H9 (cell line): ENCODE measurements around the gene SPRED2. TPM values are rescaled to one million over a fixed set of nuclear protein-coding genes. Genes with fewer than 3 reads are reported as not detected.

Source experiments
- DNase-seq: peaks from one replicate; pipeline ENCODE4 v3.0.0-alpha.2; 2017
- H2AFZ ChIP-seq: one replicate; pipeline ENCODE4 v1.6.1; 2013; ENCODE audit warnings: mild to moderate bottlenecking, low read length, control low read depth, moderate library complexity
- H2AK5ac ChIP-seq: 2 replicates; pipeline ENCODE4 v1.6.1; 2013; ENCODE audit warnings: low read length, control low read depth, mixed read lengths; ENCODE audit not compliant: insufficient read length
- H2BK120ac ChIP-seq: one replicate; pipeline ENCODE4 v1.6.1; 2013; ENCODE audit warnings: low read depth, mild to moderate bottlenecking, low read length, control low read depth, inconsistent platforms; ENCODE audit not compliant: poor library complexity, severe bottlenecking
- H2BK12ac ChIP-seq: 2 replicates; pipeline ENCODE4 v1.6.1; 2013; ENCODE audit warnings: low read length, control low read depth, mixed read lengths, low read depth; ENCODE audit not compliant: insufficient read length
- H2BK15ac ChIP-seq: 2 replicates; pipeline ENCODE4 v1.6.1; 2013; ENCODE audit warnings: low read depth, low read length, control low read depth
- H2BK20ac ChIP-seq: one replicate; pipeline ENCODE4 v1.6.1; 2013; ENCODE audit warnings: low read depth, mild to moderate bottlenecking, low read length, control low read depth, inconsistent platforms; ENCODE audit not compliant: poor library complexity, severe bottlenecking
- H2BK5ac ChIP-seq: 2 replicates; pipeline ENCODE4 v1.6.1; 2013; ENCODE audit warnings: low read length, control low read depth, mixed read lengths; ENCODE audit not compliant: insufficient read length
- H3K14ac ChIP-seq: 2 replicates; pipeline ENCODE4 v1.6.1; 2013; ENCODE audit warnings: low read length, control low read depth; ENCODE audit not compliant: insufficient read depth
- H3K18ac ChIP-seq: 2 replicates; pipeline ENCODE4 v1.6.1; 2013; ENCODE audit warnings: low read depth, mild to moderate bottlenecking, mixed read lengths, low read length, control low read depth; ENCODE audit not compliant: insufficient read length
- H3K23ac ChIP-seq: 2 replicates; pipeline ENCODE4 v1.6.1; 2013; ENCODE audit warnings: low read length, control low read depth, mixed read lengths, low read depth; ENCODE audit not compliant: insufficient read length
- H3K23me2 ChIP-seq: 2 replicates; pipeline ENCODE4 v1.6.1; 2013; ENCODE audit warnings: low read depth, mild to moderate bottlenecking, mixed read lengths, low read length, control low read depth; ENCODE audit not compliant: insufficient read length, poor library complexity, severe bottlenecking
- H3K27ac ChIP-seq: 2 replicates; pipeline ENCODE4 v1.5.1; 2013; ENCODE audit warnings: low read length, control low read depth, mixed read lengths, low read depth; ENCODE audit not compliant: insufficient read length
- H3K27me3 ChIP-seq: 2 replicates; pipeline ENCODE4 v1.6.1; 2013; ENCODE audit warnings: low read length, control low read depth, inconsistent platforms; ENCODE audit not compliant: insufficient read depth
- H3K4ac ChIP-seq: 2 replicates; pipeline ENCODE4 v1.6.1; 2013; ENCODE audit warnings: low read depth, mild to moderate bottlenecking, control low read depth, inconsistent platforms, low read length, moderate library complexity
- H3K4me1 ChIP-seq: 2 replicates; pipeline ENCODE4 v1.6.1; 2013; ENCODE audit warnings: low read length, control low read depth, inconsistent platforms; ENCODE audit not compliant: insufficient read depth
- H3K4me2 ChIP-seq: 2 replicates; pipeline ENCODE4 v1.6.1; 2013; ENCODE audit warnings: low read length, control low read depth, mixed read lengths; ENCODE audit not compliant: insufficient read length, insufficient read depth
- H3K56ac ChIP-seq: 2 replicates; pipeline ENCODE4 v1.6.1; 2013; ENCODE audit warnings: low read depth, mild to moderate bottlenecking, mixed read lengths, low read length, control low read depth; ENCODE audit not compliant: insufficient read length
- H3K79me1 ChIP-seq: 2 replicates; pipeline ENCODE4 v1.6.1; 2013; ENCODE audit warnings: low read depth, mild to moderate bottlenecking, moderate library complexity, low read length, control low read depth, inconsistent platforms; ENCODE audit not compliant: insufficient read depth, poor library complexity, severe bottlenecking
- H3K79me2 ChIP-seq: 2 replicates; pipeline ENCODE4 v1.6.1; 2013; ENCODE audit warnings: low read length, control low read depth, inconsistent platforms; ENCODE audit not compliant: insufficient read depth
- H3K9ac ChIP-seq: 2 replicates; pipeline ENCODE4 v1.6.1; 2013; ENCODE audit warnings: low read length, control low read depth, mixed read lengths; ENCODE audit not compliant: insufficient read length; ENCODE audit errors: extremely low read depth
- H3K9me3 ChIP-seq: one replicate; pipeline ENCODE4 v1.6.1; 2013; ENCODE audit warnings: low read depth, low read length, inconsistent platforms; ENCODE audit not compliant: control insufficient read depth
- H3T11ph ChIP-seq: one replicate; pipeline ENCODE4 v1.6.1; 2013; ENCODE audit warnings: mild to moderate bottlenecking, low read length, control low read depth, inconsistent platforms
- H4K20me1 ChIP-seq: one replicate; pipeline ENCODE4 v1.6.1; 2013; ENCODE audit not compliant: control insufficient read depth, insufficient read length, insufficient read depth
- H4K5ac ChIP-seq: 2 replicates; pipeline ENCODE4 v1.6.1; 2013; ENCODE audit warnings: low read depth, mild to moderate bottlenecking, mixed read lengths, low read length, control low read depth; ENCODE audit not compliant: insufficient read length
- H4K8ac ChIP-seq: replicated peaks from 2 replicates; pipeline ENCODE4 v1.6.1; 2013; ENCODE audit warnings: low read length, control low read depth, mixed read lengths, low read depth; ENCODE audit not compliant: insufficient read length
- H4K91ac ChIP-seq: 2 replicates; pipeline ENCODE4 v1.6.1; 2013; ENCODE audit warnings: low read depth, mild to moderate bottlenecking, moderate library complexity, mixed read lengths, low read length, control low read depth; ENCODE audit not compliant: insufficient read length
- H3K27ac Mint-ChIP-seq, 3 experiments: 2 replicates in 2 of 3; 3 replicates in 1 of 3; pipeline ENCODE4 v1.8.0; 2020 to 2021; ENCODE audit warnings: mixed read lengths in 3 of 3, mild to moderate bottlenecking in 1 of 3, moderate library complexity in 1 of 3
- H3K27me3 Mint-ChIP-seq: 2 replicates; pipeline ENCODE4 v1.8.0; 2021; ENCODE audit warnings: low read depth, mild to moderate bottlenecking, moderate library complexity, mixed read lengths
- H3K36me3 Mint-ChIP-seq, 3 experiments: 2 replicates in 2 of 3; 3 replicates in 1 of 3; pipeline ENCODE4 v1.8.0; 2020 to 2021; ENCODE audit warnings: low read depth in 3 of 3, mixed read lengths in 3 of 3; ENCODE audit not compliant: insufficient read depth in 1 of 3
- H3K4me1 Mint-ChIP-seq, 2 experiments: 2 replicates each; pipeline ENCODE4 v1.8.0; 2020; ENCODE audit warnings: mixed read lengths in 2 of 2
- H3K4me3 Mint-ChIP-seq, 2 experiments: 2 replicates in 1 of 2; 3 replicates in 1 of 2; pipeline ENCODE4 v1.8.0; 2020 to 2021; ENCODE audit warnings: mild to moderate bottlenecking in 2 of 2, mixed read lengths in 2 of 2, moderate library complexity in 1 of 2
- H3K9me3 Mint-ChIP-seq, 2 experiments: 2 replicates in 1 of 2; 3 replicates in 1 of 2; pipeline ENCODE4 v1.8.0; 2020; ENCODE audit warnings: mild to moderate bottlenecking in 2 of 2, mixed read lengths in 2 of 2, moderate library complexity in 1 of 2
- CTCF ChIP-seq: fragments of 200-600 bp; sonication (generic); conservative IDR thresholded peaks from 3 replicates; pipeline ENCODE4 v1.8.0; 2021; ENCODE audit warnings: antibody characterized with exemption, mild to moderate bottlenecking
- WGBS: extraction: QIAGEN DNeasy Blood & Tissue Kit; methylation state at CpG from one replicate; pipeline ENCODE4 v1.1.7; 2013; ENCODE audit warnings: missing lambda C conversion rate, low lambda C conversion rate, mixed read lengths; ENCODE audit not compliant: insufficient read length; ENCODE audit errors: extremely low coverage; 5-methylcytosine and 5-hydroxymethylcytosine counted together
- total RNA-seq: library from RNA; stranded (reverse); gene quantifications from 2 replicates; pipeline ENCODE4 v1.2.1, GENCODE V29; 2021

Gene SPRED2
- total RNA-seq, 1 experiment from 2014 or later: 23.5 TPM

GRCh38 chr2:65375723-65376122 is 56.7 kb downstream of the SPRED2 start:
- no peak overlapping the region for H3K18ac ChIP-seq
- no peak overlapping the region for H3K56ac ChIP-seq
- no peaks in the 10 kb centered on the region for H3K23me2 ChIP-seq
- H4K5ac ChIP-seq: no peak overlapping the region
- H2BK5ac ChIP-seq: no peak overlapping the region
- no peak for DNase-seq
- no peaks in the 10 kb centered on the region for H3K27me3 ChIP-seq
- no peak overlapping the region for H3K23ac ChIP-seq
- H3K4ac ChIP-seq: no peak overlapping the region
- H4K91ac ChIP-seq: no peak overlapping the region
- H3K27ac Mint-ChIP-seq: no peak overlapping the region
- H3K4me2 ChIP-seq: no peak overlapping the region
- H2BK20ac ChIP-seq: no peak overlapping the region
- H4K20me1 ChIP-seq: no peaks in the 10 kb centered on the region
- H3K79me2 ChIP-seq: no peaks in the 10 kb centered on the region
- no peak overlapping the region for H4K8ac ChIP-seq
- no peak overlapping the region for H3K27ac ChIP-seq
- H3K4me3 Mint-ChIP-seq: no peak overlapping the region
- H3K79me1 ChIP-seq: no peaks in the 10 kb centered on the region
- H3K14ac ChIP-seq: no peak overlapping the region
- no peak overlapping the region for H3T11ph ChIP-seq
- H3K9ac ChIP-seq: no peak overlapping the region
- no CpG with 5 or more reads among the region's 4 CpGs for WGBS
- H2BK12ac ChIP-seq: no peak overlapping the region
- H3K4me1 ChIP-seq: peaks cover 9% of the 10 kb centered on the region; the same call in 1 of the 2 replicates
- no peaks in the 10 kb centered on the region for H3K9me3 Mint-ChIP-seq
- H2BK120ac ChIP-seq: no peak overlapping the region
- H2AFZ ChIP-seq: no peak overlapping the region
- peaks cover 3% of the 10 kb centered on the region; the same call in 1 of the 2 replicates for H3K27me3 Mint-ChIP-seq
- no peak overlapping the region for H2BK15ac ChIP-seq
- H3K9me3 ChIP-seq: no peaks in the 10 kb centered on the region
- H2AK5ac ChIP-seq: no peak overlapping the region
- TF ChIP-seq CTCF: no peak
- H3K4me1 Mint-ChIP-seq: peaks cover 22 to 27% of the 10 kb centered on the region in 2 experiments
- H3K36me3 Mint-ChIP-seq: no peaks in the 10 kb centered on the region
